ENCODE measurements around the gene MAP3K21.

The MAP3K21 gene

GRCh38 chr1:233326319-233326718, 1.2 kb upstream of the MAP3K21 start:
- DNase-seq (ENCODE audit: low read depth in 2 of 2): no peak

GRCh38 chr1:233326811-233327650, 493 bp upstream of the MAP3K21 start:
- peak; percentile 74 to 87 for DNase-seq (ENCODE audit: low read depth in 2 of 2)

GRCh38 chr1:233328142-233328921, 808 bp downstream of the MAP3K21 start:
- peak in 1 of 2 donors; percentile 11 for DNase-seq (ENCODE audit: low read depth in 2 of 2)

GRCh38 chr1:233331676-233332519, 4.4 kb downstream of the MAP3K21 start:
- no peak for DNase-seq (ENCODE audit: low read depth in 2 of 2)

- DNase-seq (ENCODE audit: low read depth in 2 of 2): no peak
These were observed 5.6 kb downstream of the MAP3K21 start for GRCh38 chr1:233333086-233333485.

GRCh38 chr1:233334092-233334491, 6.6 kb downstream of the MAP3K21 start:
- no peak for DNase-seq (ENCODE audit: low read depth in 2 of 2)

- no peak for DNase-seq (ENCODE audit: low read depth in 2 of 2)
These were observed 9.3 kb downstream of the MAP3K21 start for GRCh38 chr1:233336554-233337456.

- DNase-seq (ENCODE audit: low read depth in 2 of 2): no peak
These were observed 10.0 kb downstream of the MAP3K21 start for GRCh38 chr1:233337505-233337904.

- no peak for DNase-seq (ENCODE audit: low read depth in 2 of 2)
These were observed 10.6 kb downstream of the MAP3K21 start for GRCh38 chr1:233338102-233338501.

- DNase-seq (ENCODE audit: low read depth in 2 of 2): no peak
These were observed 12.6 kb downstream of the MAP3K21 start for GRCh38 chr1:233340031-233340555.

- no peak for DNase-seq (ENCODE audit: low read depth in 2 of 2)
These were observed 13.5 kb downstream of the MAP3K21 start for GRCh38 chr1:233340966-233341516.

- DNase-seq (ENCODE audit: low read depth in 2 of 2): no peak
These were observed 14.6 kb downstream of the MAP3K21 start for GRCh38 chr1:233342086-233342485.

GRCh38 chr1:233343262-233343661, 15.7 kb downstream of the MAP3K21 start:
- no peak for DNase-seq (ENCODE audit: low read depth in 2 of 2)

GRCh38 chr1:233347338-233347737, 19.8 kb downstream of the MAP3K21 start:
- no peak for DNase-seq (ENCODE audit: low read depth in 2 of 2)

GRCh38 chr1:233349137-233349536, 21.6 kb downstream of the MAP3K21 start:
- DNase-seq (ENCODE audit: low read depth in 2 of 2): no peak

GRCh38 chr1:233354983-233355382, 27.5 kb downstream of the MAP3K21 start:
- no peak for DNase-seq (ENCODE audit: low read depth in 2 of 2)

GRCh38 chr1:233355841-233356704, 28.5 kb downstream of the MAP3K21 start:
- no peak for DNase-seq (ENCODE audit: low read depth in 2 of 2)

GRCh38 chr1:233356705-233356987, 29.1 kb downstream of the MAP3K21 start:
- no peak for DNase-seq (ENCODE audit: low read depth in 2 of 2)

- no peak for DNase-seq (ENCODE audit: low read depth in 2 of 2)
These were observed 30.3 kb downstream of the MAP3K21 start for GRCh38 chr1:233357595-233358397.
